HG02588 (cell line): Measurements from ENCODE around the gene ELFN2.

Experiments used
- ATAC-seq: cut with Tn5 transposase; IDR thresholded peaks from one replicate; pipeline ENCODE4 v1.9.1; 2021; ENCODE audit warnings: mild to moderate bottlenecking, moderate library complexity; ENCODE audit not compliant: unreplicated experiment

Gene ELFN2

DNA sequence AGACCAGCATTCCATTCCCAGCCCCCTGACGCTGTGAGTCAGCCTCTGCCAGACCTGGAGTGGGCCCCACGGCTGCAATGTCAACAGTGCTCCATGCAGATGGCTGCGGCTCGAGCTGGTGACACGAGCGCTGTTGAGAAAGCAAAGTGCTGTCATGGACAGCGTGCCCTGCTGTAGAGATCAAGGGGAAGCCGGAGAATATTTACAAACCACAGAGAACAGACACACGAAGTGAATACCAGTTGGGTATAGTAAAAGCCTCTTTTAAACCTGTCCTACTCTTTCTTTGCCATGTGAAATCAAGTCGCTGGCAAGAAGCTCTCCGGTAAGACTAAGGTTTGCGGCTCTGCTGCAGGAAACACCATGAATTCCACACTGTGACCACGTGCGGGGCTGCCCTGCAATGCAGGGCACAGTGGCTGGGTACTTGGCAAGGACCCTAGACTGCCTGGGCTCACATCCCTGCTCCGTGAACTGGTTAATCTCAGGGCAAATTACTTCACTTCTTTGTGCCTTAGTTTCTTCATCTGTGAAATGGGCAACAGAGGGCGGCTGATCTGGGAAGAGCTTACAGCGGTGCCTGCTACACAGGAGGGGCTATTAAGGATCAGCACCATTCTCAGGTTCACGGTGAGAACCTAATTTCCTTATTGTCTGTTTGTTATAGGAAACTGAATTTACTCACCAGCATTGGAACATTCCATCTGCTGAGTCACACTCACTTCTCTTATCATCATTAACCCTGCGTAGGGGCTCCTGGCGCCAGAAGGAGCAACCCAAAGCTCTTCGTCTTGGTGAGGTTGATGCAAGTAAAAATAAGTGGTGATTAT lies 27.8 kb upstream of the ELFN2 start:
- no peak for ATAC-seq

DNA sequence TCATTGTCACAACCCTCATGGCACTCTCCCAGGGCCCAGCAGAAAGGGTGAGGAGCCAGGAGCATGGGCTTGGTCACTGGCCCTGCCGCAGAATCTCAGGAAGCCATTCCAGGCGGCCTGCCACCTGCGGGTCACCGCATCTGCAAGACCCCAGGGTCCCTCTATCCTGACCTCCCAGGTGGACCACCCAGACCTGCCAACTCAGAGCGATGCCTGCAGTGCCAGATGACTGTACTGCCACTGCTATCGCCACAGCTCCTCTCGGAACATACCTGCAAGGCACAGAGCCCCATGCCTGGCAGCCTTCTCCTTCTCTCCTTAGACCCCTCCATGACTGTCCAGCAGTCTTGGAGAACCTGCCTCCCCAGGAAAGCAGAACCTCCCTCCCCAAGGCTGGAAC lies 26.4 kb upstream of the ELFN2 start:
- ATAC-seq, result no peak

DNA sequence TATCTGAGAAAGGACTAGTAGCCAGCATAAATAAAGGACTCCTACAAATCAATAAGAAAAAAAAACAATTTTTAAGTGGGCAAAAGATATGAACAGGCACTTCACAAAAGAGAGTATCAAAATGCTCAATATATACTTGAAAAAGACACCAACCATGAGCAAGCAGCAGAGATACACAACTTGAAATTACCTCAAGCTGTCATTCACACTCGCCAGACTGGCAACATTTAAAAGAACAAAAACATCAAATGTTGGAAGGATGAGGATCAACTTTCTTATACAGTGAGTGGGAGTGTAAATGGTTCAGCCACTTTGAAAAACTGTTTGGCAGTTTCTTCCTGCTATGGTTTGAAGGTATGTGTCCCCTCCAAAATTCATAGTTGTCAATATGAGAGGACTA lies 23.9 kb upstream of the ELFN2 start:
- ATAC-seq, result no peak

DNA sequence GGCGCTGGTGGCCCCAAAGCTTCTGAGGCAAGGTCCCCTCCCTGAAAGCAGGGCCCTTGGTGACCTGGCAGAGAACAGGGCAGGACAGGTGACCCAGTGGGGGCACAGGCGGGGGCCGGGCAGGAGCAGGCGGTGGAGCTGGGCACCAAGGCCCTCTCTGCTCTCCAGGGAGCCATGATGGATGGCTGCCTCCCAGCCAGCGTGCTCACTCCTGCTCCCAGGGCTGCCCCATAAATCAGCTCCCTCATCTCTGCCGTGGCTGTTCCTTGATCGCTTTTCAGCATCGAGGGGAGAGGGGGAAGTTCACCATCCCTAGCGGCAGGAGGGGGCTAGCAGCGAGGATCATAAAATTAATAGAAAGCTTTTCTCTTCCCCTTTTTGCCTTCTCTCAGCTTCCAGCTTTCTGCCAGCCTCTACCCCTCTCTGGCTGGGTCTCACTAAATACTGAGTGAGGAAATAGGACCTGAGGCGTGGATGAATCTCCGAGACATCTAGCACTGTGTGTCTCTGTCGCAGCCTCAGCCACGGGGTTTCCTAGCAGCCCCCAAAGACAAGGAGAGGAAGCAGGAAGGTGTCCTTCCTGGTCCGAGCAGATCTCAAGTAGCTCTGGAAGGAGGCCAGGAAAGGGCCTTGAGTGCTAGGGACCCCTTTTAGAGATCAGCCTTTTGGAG lies 22.2 kb upstream of the ELFN2 start:
- ATAC-seq, result no peak

DNA sequence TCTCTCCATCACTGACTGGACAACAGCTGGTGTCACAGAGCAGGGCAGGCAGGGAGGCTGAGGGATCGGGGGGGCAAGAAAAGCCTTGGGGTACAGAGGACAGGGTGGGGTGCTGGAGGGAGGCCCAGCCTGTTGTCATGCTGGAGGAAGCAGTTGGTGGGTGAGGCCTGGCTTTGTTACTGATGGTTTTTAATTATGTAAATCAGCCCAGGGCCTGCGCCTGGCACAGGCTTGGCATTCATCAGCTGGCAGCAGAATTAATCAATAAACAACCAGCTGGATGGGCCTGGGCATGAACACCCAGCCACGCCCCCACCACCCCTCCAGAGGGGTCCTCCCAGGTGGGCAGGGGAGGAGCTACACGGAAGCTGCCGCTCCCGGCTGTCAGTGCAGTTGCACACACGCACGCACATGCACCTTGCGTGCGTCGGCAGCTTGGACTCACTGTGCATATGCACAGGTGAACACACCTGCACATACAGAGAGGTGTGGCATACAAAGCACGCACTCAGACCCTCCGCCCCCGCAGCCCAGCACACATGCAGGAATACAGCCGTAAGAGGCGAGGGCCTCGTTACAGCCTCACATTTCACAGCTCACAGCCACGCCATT lies 21.3 kb upstream of the ELFN2 start:
- ATAC-seq, result no peak

DNA sequence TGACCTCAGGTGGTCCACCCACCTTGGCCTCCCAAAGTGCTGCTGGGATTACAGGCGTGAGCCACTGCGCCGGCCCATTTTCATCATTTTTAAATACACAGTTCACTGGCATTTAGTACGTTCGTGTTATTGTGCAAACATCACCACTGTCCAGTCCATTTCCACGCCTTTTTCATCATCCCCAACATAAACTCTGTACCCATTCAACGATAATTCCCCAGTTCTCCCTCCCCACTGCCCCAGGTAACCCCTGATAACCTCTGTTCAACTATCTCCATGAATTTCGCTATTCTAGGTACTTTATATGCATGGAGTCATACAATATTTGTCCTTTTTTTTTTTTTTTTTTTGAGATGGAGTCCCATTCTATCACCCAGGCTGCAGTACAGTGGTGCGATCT lies 18.2 kb upstream of the ELFN2 start:
- ATAC-seq, result no peak

DNA sequence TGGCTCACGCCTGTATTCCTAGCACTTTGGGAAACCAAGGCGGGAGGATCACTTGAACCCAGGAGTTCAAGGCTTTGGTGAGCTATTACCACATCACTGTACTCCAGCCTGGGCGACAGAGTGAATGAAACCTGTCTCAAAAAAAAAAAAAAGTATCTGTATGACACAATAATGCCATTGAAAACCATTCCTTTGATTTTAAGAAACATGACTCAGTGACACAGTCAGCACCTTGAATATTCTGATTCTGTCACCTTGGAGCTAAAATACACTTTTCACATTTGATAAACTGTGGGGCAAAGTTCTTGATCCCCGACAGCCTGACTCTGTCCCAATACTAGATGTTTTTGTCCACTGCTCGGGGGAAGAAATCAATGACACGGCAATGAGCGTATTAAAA lies 16.7 kb upstream of the ELFN2 start:
- no peak for ATAC-seq

DNA sequence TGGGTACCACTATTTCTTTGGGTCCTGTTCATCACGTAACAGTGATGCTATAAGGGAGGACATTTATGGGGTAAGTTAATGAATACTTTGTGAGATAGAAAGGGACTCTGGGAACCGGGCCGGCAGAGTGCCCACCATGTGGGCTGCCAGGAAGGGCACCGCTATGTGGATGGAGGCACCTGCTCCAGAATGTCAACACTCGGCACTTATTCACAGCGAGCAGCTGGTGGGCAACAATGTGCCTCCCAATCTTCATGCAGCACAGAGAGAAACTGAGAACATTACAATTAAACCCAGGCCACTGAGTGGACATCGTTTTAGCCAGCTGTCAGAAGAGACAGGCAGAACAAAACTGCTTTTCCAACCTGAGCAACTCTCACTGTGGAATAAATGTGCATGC lies 15.8 kb upstream of the ELFN2 start:
- no peak for ATAC-seq

DNA sequence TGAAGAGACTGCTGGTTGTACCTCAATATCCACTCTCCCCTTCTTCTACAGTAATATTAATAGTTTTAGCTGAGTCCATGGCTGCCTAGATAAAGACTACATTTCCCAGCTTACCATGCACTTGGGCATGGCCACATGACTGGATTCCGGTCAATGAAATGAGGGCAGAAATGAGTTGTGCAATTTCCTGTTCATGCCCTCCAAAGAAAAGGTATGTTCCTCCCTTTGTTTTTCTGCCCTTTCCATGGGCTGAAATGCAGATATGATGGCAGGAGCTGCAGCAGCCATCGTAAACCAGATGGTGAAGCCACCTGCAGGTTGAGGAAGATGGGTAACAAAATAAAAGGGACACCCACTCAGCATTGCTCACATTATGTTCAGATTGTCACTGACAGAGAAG lies 15.3 kb upstream of the ELFN2 start:
- no peak for ATAC-seq

DNA sequence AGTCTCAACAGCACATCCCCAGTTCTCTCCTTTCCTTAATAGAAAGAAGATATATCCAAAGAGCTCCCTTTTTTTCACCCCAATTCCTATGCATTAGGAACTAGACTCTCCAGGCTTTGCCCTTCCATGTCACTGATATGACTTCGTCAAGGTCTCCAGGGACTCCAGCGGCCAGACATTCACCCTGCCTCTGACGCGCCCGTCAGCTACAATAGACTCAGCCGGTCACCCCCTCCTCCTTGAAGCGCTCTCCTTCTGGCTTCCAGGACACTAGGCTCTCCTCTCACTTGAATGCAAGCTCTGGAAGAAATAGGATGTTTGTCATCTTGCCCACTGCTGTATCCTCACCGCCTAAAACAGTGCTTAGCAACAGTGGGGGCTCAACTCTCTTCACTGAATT lies 14.9 kb upstream of the ELFN2 start:
- no peak for ATAC-seq

DNA sequence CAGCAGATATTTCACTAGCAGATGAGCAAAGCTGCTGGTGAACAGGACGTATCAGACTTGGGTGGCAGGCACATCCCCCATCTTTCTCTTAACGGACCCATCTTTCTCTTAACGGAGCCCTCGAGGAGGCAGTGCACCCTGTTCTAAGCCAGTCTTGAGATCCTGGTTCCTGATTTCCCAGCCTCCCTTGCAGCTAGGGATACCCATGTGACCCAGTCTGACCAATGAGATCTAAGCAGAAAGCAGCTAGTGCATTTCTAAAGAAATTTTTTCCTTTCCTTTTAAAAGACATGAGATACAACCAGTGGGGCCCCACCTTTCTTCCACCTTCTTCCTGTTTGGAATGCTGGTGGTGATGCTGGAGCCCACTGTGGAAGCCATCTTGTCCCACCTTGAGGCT lies 13.6 kb upstream of the ELFN2 start:
- no peak for ATAC-seq

DNA sequence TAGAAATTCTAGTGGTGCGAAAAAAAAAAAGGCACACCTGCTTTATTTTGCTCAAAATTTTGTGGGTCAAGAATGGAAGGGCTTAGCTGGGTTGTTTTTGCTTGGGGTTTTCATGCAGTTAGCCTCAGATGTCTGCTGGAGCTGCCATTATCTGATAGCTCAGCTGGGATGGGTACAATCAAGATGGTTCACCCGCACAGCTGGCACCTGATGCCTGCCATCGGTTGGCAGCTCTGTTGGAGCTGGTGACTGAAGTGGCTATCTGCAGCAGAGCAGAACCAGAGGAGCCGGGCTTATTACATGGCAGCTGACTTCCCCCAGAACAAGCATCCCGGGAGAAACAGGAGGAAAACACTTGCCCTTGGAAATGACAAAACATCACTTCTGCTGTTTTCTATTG lies 12.1 kb upstream of the ELFN2 start:
- ATAC-seq, result no peak

DNA sequence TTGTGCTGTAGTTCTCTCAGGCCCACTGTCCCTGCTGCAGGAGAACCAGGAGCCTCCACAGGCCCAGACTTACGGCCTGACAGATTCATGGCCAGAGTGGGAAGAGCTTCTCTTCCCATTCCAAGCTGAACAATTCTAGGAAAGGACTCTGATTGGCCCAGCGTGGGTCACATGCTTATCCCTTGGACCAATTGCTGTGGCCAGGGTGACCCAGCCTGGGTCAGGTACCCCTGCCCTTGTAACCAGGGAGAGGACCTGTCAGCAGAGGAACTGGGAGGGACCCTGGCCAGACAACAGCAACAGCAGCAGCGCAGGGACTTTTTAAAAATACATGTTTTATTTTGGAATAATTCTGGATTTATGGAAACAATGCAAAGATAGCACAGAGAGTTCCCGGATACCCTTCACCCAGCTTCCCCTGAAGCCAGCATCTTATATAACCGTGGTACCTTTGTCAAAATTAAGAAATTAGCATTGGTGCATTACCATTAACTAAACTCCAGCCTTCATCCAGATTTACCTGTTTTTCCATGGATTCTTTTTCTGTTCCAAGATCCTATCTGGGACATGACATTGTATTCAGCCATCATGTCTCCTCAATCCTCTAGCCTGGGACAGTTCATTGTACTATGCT lies 8.8 kb upstream of the ELFN2 start:
- ATAC-seq, result no peak

DNA sequence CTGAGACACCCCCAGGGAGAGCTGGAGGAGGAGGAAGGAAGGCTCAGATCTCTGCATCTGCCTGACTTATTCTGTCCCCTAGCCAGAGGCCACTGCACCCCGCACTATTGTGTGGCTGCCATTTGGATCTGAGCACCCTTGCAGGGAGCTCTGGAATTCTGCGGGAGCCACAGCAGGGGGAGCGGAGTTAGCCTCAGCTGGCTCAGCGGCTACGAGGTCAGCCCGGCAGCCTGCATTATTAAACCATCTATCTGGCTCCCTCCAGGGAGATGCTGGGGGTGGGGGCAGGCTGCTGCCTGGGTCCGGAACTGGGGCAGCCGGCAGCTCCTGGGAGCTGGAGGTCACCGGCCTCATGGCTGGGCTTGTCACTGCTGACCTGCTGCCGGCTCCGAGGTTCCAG lies 6.5 kb upstream of the ELFN2 start:
- no peak for ATAC-seq

DNA sequence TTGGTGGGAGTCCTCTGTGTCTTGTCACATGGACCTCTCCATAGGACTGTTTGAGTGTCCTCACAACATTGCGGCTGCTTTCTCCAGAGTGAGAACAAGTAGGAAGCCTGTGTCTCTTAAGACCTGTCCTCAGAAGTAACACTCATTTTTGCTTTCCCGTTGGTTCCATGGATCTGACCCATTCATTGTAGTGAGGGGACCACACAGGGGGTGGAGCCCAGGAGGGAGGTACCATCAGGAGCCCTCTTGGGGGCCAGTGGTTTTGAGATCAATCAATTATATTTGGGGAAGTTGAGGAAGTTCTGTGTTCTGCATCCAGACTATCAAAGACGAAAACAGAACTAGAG lies 5.4 kb upstream of the ELFN2 start:
- ATAC-seq, result no peak

DNA sequence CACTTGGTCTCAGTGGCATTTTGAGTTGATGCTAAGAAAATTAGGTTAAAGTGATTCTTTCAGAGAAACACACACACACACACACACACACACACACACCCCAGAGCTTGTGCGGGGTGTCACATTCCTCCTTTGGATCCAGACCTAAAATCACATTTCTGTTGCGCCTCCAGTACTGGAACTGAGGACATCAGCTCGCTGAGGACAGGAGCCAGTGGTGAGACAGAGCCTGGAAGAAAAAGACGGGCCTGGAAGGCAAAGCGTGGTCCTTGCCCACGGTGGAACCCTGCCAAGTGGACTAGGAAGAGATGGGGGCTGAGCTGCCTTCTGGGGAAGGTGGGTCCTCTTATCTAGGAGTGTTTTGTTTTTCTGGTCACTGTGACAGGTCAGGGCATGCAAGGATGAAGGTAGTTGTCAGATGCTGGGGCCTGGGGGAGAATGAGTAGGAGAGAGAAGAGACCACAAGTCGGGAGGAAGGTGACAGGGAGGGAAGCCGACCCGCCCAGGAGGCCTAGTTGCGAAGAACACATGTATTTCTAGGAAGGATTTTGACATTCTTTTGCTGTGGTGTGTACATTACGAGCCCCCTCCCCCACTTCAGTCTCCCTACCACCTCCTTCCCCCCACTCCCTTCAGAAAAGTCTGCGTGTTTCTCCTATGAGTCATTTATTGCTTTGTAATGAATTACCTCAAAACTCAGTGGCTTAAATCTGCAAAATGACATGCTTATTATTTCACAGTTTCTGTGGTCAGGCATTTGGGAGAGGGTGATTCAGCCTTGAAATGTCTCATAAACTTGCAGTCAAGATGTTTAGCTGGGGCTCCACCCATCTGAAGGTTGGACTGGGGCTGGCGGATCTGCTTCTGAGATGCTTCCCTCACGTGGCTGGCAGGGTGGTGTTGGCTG lies 4.8 kb upstream of the ELFN2 start:
- no peak for ATAC-seq

DNA sequence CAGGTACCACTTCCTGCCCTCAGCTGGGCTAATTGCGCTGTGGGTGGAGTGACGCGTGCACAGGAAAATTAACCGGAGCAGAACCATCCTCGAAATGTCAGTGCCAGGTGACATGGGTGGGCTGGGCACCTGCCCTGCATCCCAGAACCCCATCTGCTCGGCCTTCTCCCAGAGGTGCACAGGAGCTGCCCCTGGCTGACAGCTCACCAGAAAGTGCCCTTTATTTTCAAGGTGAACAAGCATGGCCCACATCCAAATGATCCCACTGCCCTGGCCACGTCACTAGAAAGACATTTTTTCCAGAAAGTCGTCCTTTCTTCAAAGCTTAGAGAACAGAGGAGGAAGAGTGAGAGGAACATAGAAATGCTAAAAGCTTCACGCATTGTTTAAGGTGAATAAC lies 4.1 kb upstream of the ELFN2 start:
- ATAC-seq, result no peak

DNA sequence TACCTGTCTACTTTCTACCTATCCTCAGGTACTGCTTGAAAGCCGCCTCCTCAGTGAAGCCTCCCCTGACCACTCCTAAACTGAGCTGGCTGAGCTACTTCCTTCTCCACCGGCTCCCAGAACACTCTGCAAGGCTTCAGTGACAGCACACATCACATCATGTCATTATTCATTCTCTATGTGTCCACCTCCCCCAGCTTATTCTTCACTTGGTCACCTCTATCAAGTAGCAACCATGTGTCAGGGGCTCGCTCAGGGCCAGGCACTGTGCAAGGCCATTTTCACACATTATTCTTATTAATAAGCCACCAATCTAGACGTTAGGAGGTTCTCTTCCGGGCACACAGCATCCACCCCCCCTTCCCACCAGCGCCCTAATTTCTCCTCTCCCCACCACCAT lies 3.7 kb upstream of the ELFN2 start:
- no peak for ATAC-seq

DNA sequence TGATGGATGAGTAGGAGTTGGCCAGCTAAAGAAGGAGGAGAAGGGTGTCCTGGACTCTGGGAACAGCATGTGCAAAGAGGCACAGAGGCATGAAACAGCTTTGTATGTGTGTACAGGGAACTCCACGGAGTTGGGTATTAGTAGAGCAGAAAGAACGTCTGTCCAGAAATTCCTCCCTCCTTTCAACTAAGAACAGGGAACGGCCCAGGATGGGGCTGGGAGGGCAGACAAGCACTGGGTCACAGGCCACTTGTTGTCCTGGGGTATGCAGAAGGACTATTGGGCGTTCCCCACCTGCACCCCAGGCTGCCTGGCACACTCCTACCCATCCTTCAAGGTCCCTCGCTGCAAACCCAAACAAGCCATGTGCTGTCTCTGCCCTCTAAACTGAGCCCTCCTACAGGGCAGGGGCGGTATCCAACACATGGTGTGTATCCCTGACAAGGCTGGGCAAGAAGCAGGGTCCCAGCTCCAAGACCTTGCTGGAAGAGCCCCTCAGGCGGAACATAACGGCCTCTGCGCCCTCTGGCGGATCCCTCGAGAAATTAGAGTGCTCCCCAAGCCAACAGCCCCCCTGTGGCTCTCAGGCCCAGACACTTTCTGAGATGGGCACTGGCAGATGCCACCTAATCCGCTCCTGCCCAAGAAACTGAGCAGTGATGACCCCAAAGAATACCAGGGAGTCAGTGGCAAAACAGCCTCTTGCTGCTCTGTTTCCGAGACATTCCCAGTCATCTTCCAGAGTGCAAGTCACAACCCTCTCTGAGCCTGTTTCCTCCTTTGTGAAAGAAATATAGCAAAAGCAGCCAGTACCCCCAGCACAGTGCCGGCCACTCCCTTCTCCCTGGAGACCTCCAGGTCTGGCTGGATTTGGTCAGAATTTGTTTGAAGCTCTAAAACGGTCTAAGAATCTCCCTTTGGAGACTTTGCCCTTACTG lies 1.6 kb upstream of the ELFN2 start:
- no peak for ATAC-seq
